GM19035 (cell line): ENCODE data around the gene MAMDC2.

Experiments used
- ATAC-seq: cut with Tn5 transposase; IDR thresholded peaks from one replicate; pipeline ENCODE4 v1.9.1; 2021; ENCODE audit not compliant: unreplicated experiment

The MAMDC2 gene

GRCh38 chr9:70101265-70101664 is 57.6 kb downstream of the MAMDC2 start:
- no peak for ATAC-seq

- no peak for ATAC-seq
Observed at GRCh38 chr9:70105147-70105546, 61.5 kb downstream of the MAMDC2 start.

- no peak for ATAC-seq
Observed at GRCh38 chr9:70106571-70106970, 62.9 kb downstream of the MAMDC2 start.

- no peak for ATAC-seq
Observed at GRCh38 chr9:70107558-70107957, 63.9 kb downstream of the MAMDC2 start.

GRCh38 chr9:70108181-70108580 is 64.5 kb downstream of the MAMDC2 start:
- ATAC-seq: no peak

GRCh38 chr9:70110194-70111041 is 66.8 kb downstream of the MAMDC2 start:
- ATAC-seq: no peak

GRCh38 chr9:70111042-70111602 is 67.5 kb downstream of the MAMDC2 start:
- ATAC-seq: peak; percentile 69

GRCh38 chr9:70111641-70112236 is 68.1 kb downstream of the MAMDC2 start:
- no peak for ATAC-seq

- ATAC-seq: no peak
Observed at GRCh38 chr9:70112981-70113380, 69.3 kb downstream of the MAMDC2 start.

- no peak for ATAC-seq
Observed at GRCh38 chr9:70113403-70114022, 69.9 kb downstream of the MAMDC2 start.

GRCh38 chr9:70114898-70115297 is 71.2 kb downstream of the MAMDC2 start:
- ATAC-seq: no peak

GRCh38 chr9:70117835-70118319 is 74.2 kb downstream of the MAMDC2 start:
- no peak for ATAC-seq

- ATAC-seq: no peak
Observed at GRCh38 chr9:70119786-70120185, 76.1 kb downstream of the MAMDC2 start.

- no peak for ATAC-seq
Observed at GRCh38 chr9:70120834-70121510, 77.3 kb downstream of the MAMDC2 start.

- ATAC-seq: no peak
Observed at GRCh38 chr9:70121818-70122436, 78.3 kb downstream of the MAMDC2 start.

GRCh38 chr9:70123695-70124094 is 80.0 kb downstream of the MAMDC2 start:
- ATAC-seq: no peak

- ATAC-seq: no peak
Observed at GRCh38 chr9:70125621-70126263, 82.1 kb downstream of the MAMDC2 start.

- ATAC-seq: no peak
Observed at GRCh38 chr9:70127036-70127435, 83.4 kb downstream of the MAMDC2 start.

- no peak for ATAC-seq
Observed at GRCh38 chr9:70127540-70128416, 84.1 kb downstream of the MAMDC2 start.
